NCI-H1092 treated with DMSO at 0.1 percent for 48 hours (cell line): ENCODE data around the gene SLC25A19.
A peak's percentile ranks its signal among the peaks of the same experiment; 100 is the strongest.
"Not testable (repeated sequence)": the region's sequence is repeated elsewhere in the genome, so short reads cannot be mapped to it uniquely, and the experiment has no call there.

Experiments
- DNase-seq: peaks from one replicate; lab custom pipeline; 2025; lab: John Stamatoyannopoulos, UW

The SLC25A19 gene

GRCh38 chr17:75267411-75268232 lies 21.6 kb downstream of the SLC25A19 start:
- peak; percentile 15 for DNase-seq

- no peak for DNase-seq
Observed at GRCh38 chr17:75267153-75267410, 22.2 kb downstream of the SLC25A19 start.

GRCh38 chr17:75266316-75267152 lies 22.7 kb downstream of the SLC25A19 start:
- DNase-seq = peak; percentile 11

- no peak for DNase-seq
Observed at GRCh38 chr17:75265614-75266315, 23.5 kb downstream of the SLC25A19 start.

- no peak for DNase-seq
Observed at GRCh38 chr17:75263055-75263454, 26.2 kb downstream of the SLC25A19 start.

- no peak for DNase-seq
Observed at GRCh38 chr17:75262112-75262606, 27.1 kb downstream of the SLC25A19 start.

- DNase-seq = peak; percentile 93
Observed at GRCh38 chr17:75261336-75262111, 27.7 kb downstream of the SLC25A19 start, which contains the start of the genes GGA3 and MRPS7. Gene GGA3 (minus strand): TSS chr17:75261606. CDS start chr17:75261587, 19 bp downstream. Gene MRPS7 (plus strand): TSS chr17:75261879. CDS start chr17:75261901, 22 bp downstream.

GRCh38 chr17:75260641-75261335 lies 28.4 kb downstream of the SLC25A19 start:
- no peak for DNase-seq

GRCh38 chr17:75257228-75257627 lies 32.0 kb downstream of the SLC25A19 start:
- DNase-seq = not testable (repeated sequence)

- DNase-seq = not testable (repeated sequence)
Observed at GRCh38 chr17:75255954-75256698, 33.1 kb downstream of the SLC25A19 start.

- DNase-seq = no peak
Observed at GRCh38 chr17:75252039-75252816, 37.0 kb downstream of the SLC25A19 start.

- no peak for DNase-seq
Observed at GRCh38 chr17:75250009-75250471, 39.2 kb downstream of the SLC25A19 start.

GRCh38 chr17:75249564-75249963 lies 39.7 kb downstream of the SLC25A19 start:
- no peak for DNase-seq

- DNase-seq = no peak
Observed at GRCh38 chr17:75246404-75246803, 42.8 kb downstream of the SLC25A19 start.

- DNase-seq = no peak
Observed at GRCh38 chr17:75245011-75245410, 44.2 kb downstream of the SLC25A19 start.

GRCh38 chr17:75244133-75244866 lies 44.9 kb downstream of the SLC25A19 start:
- no peak for DNase-seq

GRCh38 chr17:75242461-75243042 lies 46.7 kb downstream of the SLC25A19 start:
- no peak for DNase-seq

- no peak for DNase-seq
Observed at GRCh38 chr17:75241996-75242460, 47.2 kb downstream of the SLC25A19 start.
